ENCODE measurements around the gene DLK1.

GRCh38 chr14:100775351-100775830, 48.7 kb downstream of the DLK1 start:
- TF ChIP-seq, protein P1, sequence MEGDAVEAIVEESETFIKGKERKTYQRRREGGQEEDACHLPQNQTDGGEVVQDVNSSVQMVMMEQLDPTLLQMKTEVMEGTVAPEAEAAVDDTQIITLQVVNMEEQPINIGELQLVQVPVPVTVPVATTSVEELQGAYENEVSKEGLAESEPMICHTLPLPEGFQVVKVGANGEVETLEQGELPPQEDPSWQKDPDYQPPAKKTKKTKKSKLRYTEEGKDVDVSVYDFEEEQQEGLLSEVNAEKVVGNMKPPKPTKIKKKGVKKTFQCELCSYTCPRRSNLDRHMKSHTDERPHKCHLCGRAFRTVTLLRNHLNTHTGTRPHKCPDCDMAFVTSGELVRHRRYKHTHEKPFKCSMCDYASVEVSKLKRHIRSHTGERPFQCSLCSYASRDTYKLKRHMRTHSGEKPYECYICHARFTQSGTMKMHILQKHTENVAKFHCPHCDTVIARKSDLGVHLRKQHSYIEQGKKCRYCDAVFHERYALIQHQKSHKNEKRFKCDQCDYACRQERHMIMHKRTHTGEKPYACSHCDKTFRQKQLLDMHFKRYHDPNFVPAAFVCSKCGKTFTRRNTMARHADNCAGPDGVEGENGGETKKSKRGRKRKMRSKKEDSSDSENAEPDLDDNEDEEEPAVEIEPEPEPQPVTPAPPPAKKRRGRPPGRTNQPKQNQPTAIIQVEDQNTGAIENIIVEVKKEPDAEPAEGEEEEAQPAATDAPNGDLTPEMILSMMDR (IDR thresholded peaks at IDR 0.05) = no peak
- no peak for TF ChIP-seq POLR2A (IDR thresholded peaks at IDR 0.05)

All from sigmoid colon (tissue), 3 donors.